Stimulated activated CD4-positive, alpha-beta T cell treated with anti-CD3 and anti-CD28 coated beads, TNF-alpha, amount 100 ng/mL, for 48 hours (primary cell): ENCODE data around the gene UQCRC2.
A peak's percentile ranks its signal among the peaks of the same experiment; 100 is the strongest.
"Not testable (repeated sequence)": the region's sequence is repeated elsewhere in the genome, so short reads cannot be mapped to it uniquely, and the experiment has no call there.

Source experiments
- DNase-seq, 3 donors: peaks; one replicate each; pipeline ENCODE4 v3.0.0-alpha.2; 2020; ENCODE audit warnings: low read depth in 3 of 3

UQCRC2 gene

GRCh38 chr16:21982108-21982507 lies 28.9 kb downstream of the UQCRC2 start:
- DNase-seq: no peak

GRCh38 chr16:21984062-21984461 lies 30.9 kb downstream of the UQCRC2 start:
- DNase-seq: no peak

GRCh38 chr16:21985524-21985923 lies 32.4 kb downstream of the UQCRC2 start:
- DNase-seq: no peak

- no peak for DNase-seq
Measured at GRCh38 chr16:21986692-21987246, 33.6 kb downstream of the UQCRC2 start.

GRCh38 chr16:21987498-21987897 lies 34.3 kb downstream of the UQCRC2 start:
- DNase-seq: no peak

GRCh38 chr16:21989133-21989532 lies 36.0 kb downstream of the UQCRC2 start:
- DNase-seq: no peak

GRCh38 chr16:21989751-21990150 lies 36.6 kb downstream of the UQCRC2 start:
- DNase-seq: no peak

- DNase-seq: no peak
Measured at GRCh38 chr16:21990381-21990944, 37.3 kb downstream of the UQCRC2 start.

- DNase-seq: no peak
Measured at GRCh38 chr16:21991621-21992020, 38.5 kb downstream of the UQCRC2 start.

- DNase-seq: no peak
Measured at GRCh38 chr16:21994856-21995465, 41.8 kb downstream of the UQCRC2 start.

GRCh38 chr16:21996923-21997696 lies 43.9 kb downstream of the UQCRC2 start:
- DNase-seq: no peak

GRCh38 chr16:21997697-21998480 lies 44.7 kb downstream of the UQCRC2 start:
- DNase-seq: no peak

GRCh38 chr16:22001591-22001990 lies 48.4 kb downstream of the UQCRC2 start:
- DNase-seq: no peak

- not testable (repeated sequence) for DNase-seq
Measured at GRCh38 chr16:22002047-22002446, 48.9 kb downstream of the UQCRC2 start.

- DNase-seq: no peak
Measured at GRCh38 chr16:22003195-22003594, 50.0 kb downstream of the UQCRC2 start.

- no peak for DNase-seq
Measured at GRCh38 chr16:22004341-22004740, 51.2 kb downstream of the UQCRC2 start.

GRCh38 chr16:22005746-22006145 lies 52.6 kb downstream of the UQCRC2 start:
- DNase-seq: no peak

GRCh38 chr16:22006636-22007035 lies 53.5 kb downstream of the UQCRC2 start:
- no peak for DNase-seq

- DNase-seq: no peak
Measured at GRCh38 chr16:22007159-22007508, 54.0 kb downstream of the UQCRC2 start.

GRCh38 chr16:22007509-22008214 lies 54.5 kb downstream of the UQCRC2 start, which contains the start of gene MOSMO:
Gene MOSMO, plus strand, starts transcription at chr16:22008111. Its CDS starts 191 bp downstream, at chr16:22008302.
- peak; percentile 26 to 62 (median 30) for DNase-seq
